Adipocyte (in vitro differentiated cells): Measurements from ENCODE around the gene AMFR.

ENCODE experiments used
- DNase-seq: peaks from one replicate; pipeline ENCODE4 v3.0.0-alpha.2; 2015; ENCODE audit warnings: low read depth
- H3K27me3 ChIP-seq: replicated peaks from 2 replicates; pipeline ENCODE4 v1.7.0; 2013; ENCODE audit warnings: mild to moderate bottlenecking, low read length, moderate library complexity; ENCODE audit not compliant: control insufficient read depth, insufficient read depth
- H3K36me3 ChIP-seq: 2 replicates; pipeline ENCODE4 v1.7.0; 2013; ENCODE audit warnings: low read length, mild to moderate bottlenecking, moderate library complexity; ENCODE audit not compliant: control insufficient read depth, insufficient read depth, severe bottlenecking
- H3K4me1 ChIP-seq: 2 replicates; pipeline ENCODE4 v1.7.0; 2013; ENCODE audit warnings: mild to moderate bottlenecking, low read length, moderate library complexity; ENCODE audit not compliant: control insufficient read depth, insufficient read depth
- H3K4me3 ChIP-seq: 2 replicates; pipeline ENCODE4 v1.7.0; 2013; ENCODE audit warnings: mild to moderate bottlenecking, low read length, moderate library complexity
- H3K9ac ChIP-seq: 2 replicates; pipeline ENCODE4 v1.7.0; 2013; ENCODE audit warnings: mild to moderate bottlenecking, low read length, moderate library complexity
- H3K9me3 ChIP-seq: 2 replicates; pipeline ENCODE4 v1.7.0; 2013; ENCODE audit warnings: mild to moderate bottlenecking, low read length, moderate library complexity; ENCODE audit not compliant: control insufficient read depth

AMFR gene

DNA sequence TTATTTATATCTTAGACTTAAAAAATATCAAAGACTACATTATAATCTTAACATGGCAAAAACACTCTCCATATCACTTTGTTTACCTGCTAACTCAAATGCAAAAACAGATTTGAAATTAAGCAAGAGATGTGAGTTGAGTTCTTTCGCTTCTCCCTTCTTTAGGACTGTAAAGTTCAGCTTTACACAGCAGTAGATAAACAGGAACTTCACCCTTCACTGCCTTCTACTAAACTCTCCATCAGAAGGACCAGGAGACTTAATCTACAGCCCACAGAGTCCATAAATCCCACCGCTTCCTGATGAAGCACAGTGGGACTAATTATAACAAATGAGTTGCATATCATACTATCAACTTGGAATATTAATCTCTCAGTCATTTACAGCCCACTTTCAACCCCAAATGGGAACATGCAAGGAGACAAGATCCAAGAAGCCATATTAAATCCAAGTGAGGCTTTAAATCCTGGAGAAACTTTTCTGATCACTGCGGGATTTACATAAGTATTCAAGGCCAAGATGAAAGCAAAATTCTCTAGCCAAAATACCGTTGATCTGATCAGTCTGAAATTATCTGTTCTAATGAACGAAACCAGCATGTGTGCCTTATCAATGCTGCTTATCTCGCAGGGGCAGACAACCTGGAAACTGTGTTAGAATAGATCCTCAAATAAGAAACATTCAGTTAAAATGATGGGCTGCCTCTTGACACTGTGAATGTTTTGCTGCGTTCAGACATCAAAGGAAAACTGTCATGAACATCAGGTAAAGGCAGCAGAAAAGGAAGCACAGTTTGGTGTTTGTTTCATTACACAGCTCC lies 1.6 kb downstream of the AMFR start:
- Histone ChIP-seq H3K27me3 (no peaks in the 10 kb centered on the region), H3K36me3 (no peaks in the 10 kb centered on the region), H3K9ac (peak overlapping the region; percentile 80), H3K9me3 (no peaks in the 10 kb centered on the region), H3K4me1 (peaks cover 35% of the 10 kb centered on the region), H3K4me3 (peak overlapping the region; percentile 89)
- DNase-seq, result peak; percentile 30

DNA sequence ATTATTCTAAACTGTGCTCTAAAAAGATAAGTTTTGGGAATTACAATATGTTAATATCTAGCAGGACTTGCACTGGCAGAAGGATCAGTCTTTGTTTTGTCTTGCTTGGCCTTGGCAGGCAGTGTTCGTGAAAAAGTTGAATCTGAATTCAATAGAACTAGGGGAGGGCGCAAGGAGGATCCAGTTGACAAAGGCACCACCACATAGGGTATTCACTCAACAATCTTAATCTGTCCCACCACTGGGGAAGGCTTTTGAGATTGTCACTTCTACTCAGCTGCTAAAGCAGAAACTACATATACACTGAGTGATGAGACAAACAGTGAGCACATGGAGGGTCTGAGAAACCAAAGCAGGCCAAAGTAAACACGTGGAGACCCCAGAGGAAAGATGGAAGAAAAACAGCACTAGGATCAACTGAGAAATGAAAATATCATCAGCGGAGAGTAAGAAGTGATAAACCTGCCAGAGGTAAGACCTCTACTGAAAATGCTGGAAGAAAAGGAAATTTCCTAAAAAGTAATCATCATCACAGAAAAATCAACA lies 2.4 kb downstream of the AMFR start:
- peak overlapping the region; percentile 80 for H3K9ac ChIP-seq
- no peaks in the 10 kb centered on the region for H3K27me3 ChIP-seq
- H3K4me1 ChIP-seq, result peaks cover 28% of the 10 kb centered on the region
- H3K9me3 ChIP-seq, result no peaks in the 10 kb centered on the region
- H3K4me3 ChIP-seq, result peak overlapping the region; percentile 89
- DNase-seq, result no peak
- no peaks in the 10 kb centered on the region for H3K36me3 ChIP-seq

DNA sequence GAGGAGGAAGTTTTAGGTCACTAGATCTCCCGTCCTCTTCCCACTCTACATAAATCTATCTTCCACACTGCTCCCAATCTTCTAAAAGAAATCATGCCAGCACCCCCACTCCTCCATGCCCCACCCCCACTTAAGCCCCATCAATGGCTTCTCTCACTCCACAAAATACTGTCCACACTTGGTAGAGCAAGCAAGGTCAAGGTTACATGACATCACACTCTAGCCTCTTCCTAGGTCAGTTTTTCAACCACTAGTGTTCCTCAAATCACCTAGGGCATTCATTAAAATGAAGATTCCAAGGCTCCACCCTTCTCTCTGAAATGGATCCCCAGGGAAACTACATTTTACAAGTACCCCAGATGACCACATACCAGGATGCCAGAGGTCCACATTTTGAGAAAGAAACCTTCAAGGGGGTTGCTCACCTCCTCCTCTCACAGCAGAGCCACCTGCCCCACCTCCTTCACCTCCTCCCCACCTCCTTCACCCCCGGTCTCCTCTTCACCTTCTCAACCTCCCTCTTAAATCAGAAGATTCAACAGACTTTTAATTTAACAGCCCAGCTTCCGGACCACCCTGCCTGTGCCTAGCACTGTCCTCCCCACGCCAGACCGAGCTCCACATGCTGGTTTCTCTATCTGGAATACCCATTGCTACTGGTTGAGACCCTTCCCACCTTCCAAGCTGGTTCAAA lies 3.2 kb downstream of the AMFR start:
- DNase-seq, result no peak
- H3K36me3 ChIP-seq, result no peaks in the 10 kb centered on the region
- no peak overlapping the region for H3K9ac ChIP-seq
- H3K4me3 ChIP-seq, result no peak overlapping the region
- H3K4me1 ChIP-seq, result peaks cover 24% of the 10 kb centered on the region
- no peaks in the 10 kb centered on the region for H3K27me3 ChIP-seq
- H3K9me3 ChIP-seq, result no peaks in the 10 kb centered on the region

DNA sequence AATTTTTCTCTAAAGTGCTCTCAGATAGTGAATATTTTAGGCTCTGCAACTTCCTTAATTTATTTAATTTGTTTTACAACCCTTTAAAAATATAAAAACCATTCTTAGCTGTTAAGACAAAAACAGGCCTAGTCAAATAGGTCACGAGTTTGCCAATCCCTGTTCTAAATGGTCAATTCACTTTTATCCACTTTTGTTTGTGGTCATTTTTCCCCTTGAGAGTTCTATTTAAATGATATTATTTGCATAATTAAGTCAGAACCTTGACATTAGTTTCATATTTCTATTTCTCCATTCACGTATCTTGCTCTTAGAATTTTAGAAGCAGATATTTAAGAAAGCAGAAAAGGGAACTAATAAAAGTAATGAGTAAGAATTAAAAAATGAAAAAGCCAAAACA lies 4.0 kb downstream of the AMFR start:
- Histone ChIP-seq H3K9ac (no peak overlapping the region), H3K4me3 (no peak overlapping the region), H3K36me3 (no peaks in the 10 kb centered on the region), H3K4me1 (peaks cover 24% of the 10 kb centered on the region), H3K9me3 (no peaks in the 10 kb centered on the region), H3K27me3 (no peaks in the 10 kb centered on the region)
- no peak for DNase-seq

DNA sequence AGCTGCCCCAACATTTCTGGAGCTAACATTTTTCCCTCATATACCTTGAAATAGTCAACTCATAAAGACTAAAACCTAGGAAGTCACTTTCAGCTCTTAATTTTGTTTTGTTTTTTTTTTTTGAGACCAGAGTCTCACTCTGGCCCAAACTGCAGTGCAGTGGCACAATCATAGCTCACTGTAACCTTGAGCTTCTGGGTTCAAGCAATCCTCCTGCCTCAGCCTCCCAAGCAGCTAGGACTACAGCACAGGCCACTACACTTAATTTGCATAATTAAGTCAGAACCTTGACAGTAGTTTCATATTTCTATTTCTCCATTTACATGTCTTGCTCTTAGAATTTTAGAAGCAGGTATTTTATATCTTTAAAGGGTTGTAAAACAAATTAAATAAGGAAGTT lies 4.7 kb downstream of the AMFR start:
- Histone ChIP-seq H3K36me3 (no peaks in the 10 kb centered on the region), H3K27me3 (no peaks in the 10 kb centered on the region), H3K9me3 (no peaks in the 10 kb centered on the region), H3K4me1 (peaks cover 24% of the 10 kb centered on the region), H3K9ac (no peak overlapping the region), H3K4me3 (no peak overlapping the region)
- no peak for DNase-seq

DNA sequence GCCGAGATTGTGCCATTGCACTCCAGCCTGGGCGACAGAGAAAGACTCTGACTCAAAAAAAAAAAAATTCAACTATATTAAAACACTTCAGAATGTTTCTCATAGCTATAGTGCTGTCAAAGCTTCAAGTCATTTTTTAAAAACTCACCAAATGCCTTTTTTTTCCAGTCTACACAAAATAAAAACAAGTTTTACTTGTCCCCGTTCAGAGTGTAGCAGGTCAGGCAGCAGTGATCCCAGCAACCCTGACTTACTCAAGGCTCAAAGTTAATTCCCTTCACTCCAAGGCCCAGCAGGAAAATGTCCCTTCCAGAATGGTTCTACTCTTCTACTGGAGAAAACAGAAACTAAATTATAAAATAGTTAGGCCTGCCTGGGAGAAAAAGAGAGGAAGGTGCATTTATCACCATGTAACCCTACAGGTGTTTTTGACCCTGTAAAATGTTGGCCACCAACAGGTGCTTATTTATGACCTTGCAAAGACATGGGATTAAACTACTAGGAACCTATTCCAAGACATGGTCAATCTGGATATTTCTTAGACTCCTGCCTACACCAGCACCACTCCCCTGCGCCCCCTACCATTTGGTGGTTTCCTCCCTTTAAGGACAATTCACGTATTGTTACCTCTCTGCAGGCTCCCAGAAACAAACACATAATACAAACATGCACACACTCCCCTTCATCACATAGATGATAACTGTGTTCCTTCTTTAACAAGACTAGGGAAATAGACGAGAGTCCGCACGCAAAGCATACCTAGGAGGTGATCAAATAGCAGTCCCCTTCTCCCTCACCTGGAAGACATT lies 5.4 kb downstream of the AMFR start:
- Histone ChIP-seq H3K9ac (no peak overlapping the region), H3K36me3 (no peaks in the 10 kb centered on the region), H3K4me1 (peaks cover 24% of the 10 kb centered on the region), H3K4me3 (no peak overlapping the region), H3K9me3 (no peaks in the 10 kb centered on the region), H3K27me3 (no peaks in the 10 kb centered on the region)
- DNase-seq, result no peak

DNA sequence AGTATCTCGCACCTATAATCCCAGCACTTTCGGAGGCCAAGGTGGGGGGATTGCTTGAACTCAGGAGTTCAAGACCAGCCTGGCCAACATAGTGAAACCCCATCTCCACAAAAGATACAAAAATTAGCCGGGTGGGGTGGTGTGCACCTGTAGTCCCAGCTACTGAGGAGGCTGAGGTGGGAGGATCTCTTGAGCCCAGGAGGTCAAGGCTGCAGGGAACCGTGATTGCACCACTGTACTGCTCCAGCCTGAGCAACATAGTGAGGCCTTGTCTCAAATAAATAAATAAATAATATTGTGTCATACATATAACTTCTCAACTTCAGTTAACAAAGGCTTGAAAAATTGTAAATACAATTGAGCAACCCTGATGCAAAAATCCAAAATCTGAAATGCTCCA lies 8.2 kb downstream of the AMFR start:
- H3K9ac ChIP-seq, result no peak overlapping the region
- H3K36me3 ChIP-seq, result peaks cover 9% of the 10 kb centered on the region
- H3K9me3 ChIP-seq, result no peaks in the 10 kb centered on the region
- DNase-seq, result no peak
- H3K27me3 ChIP-seq, result no peaks in the 10 kb centered on the region
- peaks cover 3% of the 10 kb centered on the region for H3K4me1 ChIP-seq
- no peak overlapping the region for H3K4me3 ChIP-seq

DNA sequence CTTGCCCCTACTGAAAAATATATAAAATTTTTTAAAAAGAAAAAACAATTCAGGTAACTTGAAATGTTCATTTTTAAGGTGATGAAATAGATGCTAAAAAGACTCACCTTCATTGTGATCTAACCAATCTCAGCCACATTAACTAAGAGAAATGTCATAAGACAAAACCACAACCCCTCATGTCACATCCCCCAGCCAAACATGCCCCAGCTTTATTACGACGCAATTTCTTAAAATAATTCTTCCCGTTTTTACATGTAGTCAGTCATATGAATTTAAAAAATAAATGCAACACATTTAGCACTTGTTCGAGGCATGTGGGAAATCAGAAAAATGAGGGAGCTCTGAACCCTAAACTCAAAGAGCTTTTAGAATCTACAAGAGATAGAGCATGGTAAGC lies 9.5 kb downstream of the AMFR start:
- Histone ChIP-seq H3K9me3 (no peaks in the 10 kb centered on the region), H3K36me3 (peaks cover 21% of the 10 kb centered on the region), H3K4me3 (no peak overlapping the region), H3K9ac (no peak overlapping the region), H3K27me3 (no peaks in the 10 kb centered on the region), H3K4me1 (no peaks in the 10 kb centered on the region)
- DNase-seq, result no peak

DNA sequence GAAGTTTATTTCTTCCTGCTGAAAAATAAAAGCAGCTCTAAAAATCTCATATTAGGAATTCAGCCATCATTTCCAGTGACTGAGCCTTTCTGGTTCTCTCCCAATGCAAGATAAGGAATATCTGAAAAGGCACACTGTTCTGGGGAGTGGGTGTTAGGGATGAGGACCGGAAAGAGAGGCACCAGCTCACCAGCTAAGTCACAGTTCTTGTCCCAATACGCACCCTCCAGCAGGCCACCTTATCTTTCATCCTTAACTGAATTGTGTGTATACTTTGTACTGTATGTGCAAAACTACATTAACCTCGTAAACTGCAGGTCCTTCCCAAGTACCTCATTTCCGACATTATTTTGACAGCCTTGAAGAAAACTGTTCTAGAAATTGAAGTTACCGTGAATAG lies 11.0 kb downstream of the AMFR start:
- DNase-seq, result no peak
- no peaks in the 10 kb centered on the region for H3K27me3 ChIP-seq

DNA sequence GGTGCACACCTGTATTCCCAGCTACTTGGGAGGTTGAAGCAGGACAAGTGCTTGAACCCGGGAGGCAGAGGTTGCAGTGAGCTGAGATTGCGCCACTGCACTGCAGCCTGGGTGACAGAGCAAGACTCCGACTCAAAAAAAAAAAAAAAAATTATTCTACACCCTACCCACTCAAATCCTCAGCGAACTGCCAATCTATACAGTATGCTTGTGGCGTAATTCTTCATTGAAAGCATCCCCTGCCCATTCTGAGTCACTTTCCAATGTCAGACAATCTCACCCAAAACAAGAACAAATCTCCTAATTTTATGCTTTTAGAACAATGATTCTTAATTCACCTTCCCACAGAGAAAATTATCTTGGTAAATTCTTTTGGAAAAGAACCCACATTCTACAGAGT lies 12.0 kb downstream of the AMFR start:
- Histone ChIP-seq H3K4me1 (peaks cover 8% of the 10 kb centered on the region), H3K36me3 (peaks cover 31% of the 10 kb centered on the region)

More for the DNA sequence above, 11.0 kb downstream of the AMFR start:
- no peak overlapping the region for H3K4me3 ChIP-seq
- H3K36me3 ChIP-seq, result peaks cover 25% of the 10 kb centered on the region
- no peak overlapping the region for H3K9ac ChIP-seq
- H3K9me3 ChIP-seq, result no peaks in the 10 kb centered on the region
- no peaks in the 10 kb centered on the region for H3K4me1 ChIP-seq

DNA sequence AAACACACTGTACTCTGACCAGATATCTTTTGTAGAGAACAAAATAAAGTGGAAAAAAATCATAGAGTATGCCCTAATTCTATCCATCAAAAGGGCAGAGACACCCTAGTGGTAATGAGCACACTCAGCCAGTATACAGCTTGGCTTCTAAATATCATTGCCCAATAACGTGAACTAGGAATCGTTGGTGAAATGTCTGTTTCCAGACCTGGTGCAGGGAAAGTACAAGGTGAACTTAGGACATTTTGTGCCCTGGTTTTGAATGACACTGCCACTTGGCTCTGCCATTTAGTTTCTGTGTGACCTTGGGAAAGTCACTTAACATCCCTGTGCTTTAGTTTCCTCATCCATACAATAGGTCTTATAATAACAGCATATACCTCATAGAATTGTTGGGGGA lies 13.7 kb downstream of the AMFR start:
- H3K4me3 ChIP-seq, result no peak overlapping the region

More for the DNA sequence above, 12.0 kb downstream of the AMFR start:
- no peaks in the 10 kb centered on the region for H3K27me3 ChIP-seq
- no peak for DNase-seq
- no peak overlapping the region for H3K4me3 ChIP-seq
- H3K9me3 ChIP-seq, result no peaks in the 10 kb centered on the region
- no peak overlapping the region for H3K9ac ChIP-seq

More for the DNA sequence above, 13.7 kb downstream of the AMFR start:
- Histone ChIP-seq H3K4me1 (peaks cover 10% of the 10 kb centered on the region), H3K9ac (no peak overlapping the region), H3K9me3 (no peaks in the 10 kb centered on the region), H3K36me3 (peaks cover 40% of the 10 kb centered on the region), H3K27me3 (no peaks in the 10 kb centered on the region)
- DNase-seq, result no peak
